Measurements from ENCODE around the gene PRR7.

The PRR7 gene

GRCh38 chr5:177473443-177474001, 26.9 kb downstream of the PRR7 start, which contains the start of gene DBN1:
Gene DBN1, minus strand, starts transcription at chr5:177473634. Its CDS starts 113 bp downstream, at chr5:177473521.
- Histone ChIP-seq H3K9me3 (ENCODE audit: control insufficient read depth, insufficient read depth, low read length) (no peaks in the 10 kb centered on the region), H3K4me1 (ENCODE audit: insufficient read depth, low read length) (peaks cover 49% of the 10 kb centered on the region), H3K36me3 (ENCODE audit: insufficient read depth, low read length) (peaks cover 6% of the 10 kb centered on the region), H3K9ac (ENCODE audit: low read depth, low read length) (peak within 1 kb of the TSS; percentile 90)

- no peaks in the 10 kb centered on the region for H3K9me3 ChIP-seq (ENCODE audit: control insufficient read depth, insufficient read depth, low read length)
- H3K4me1 ChIP-seq (ENCODE audit: insufficient read depth, low read length), result peaks cover 49% of the 10 kb centered on the region
- H3K36me3 ChIP-seq (ENCODE audit: insufficient read depth, low read length), result peaks cover 6% of the 10 kb centered on the region
- H3K9ac ChIP-seq (ENCODE audit: low read depth, low read length), result no peak overlapping the region
These were observed 27.4 kb downstream of the PRR7 start for GRCh38 chr5:177474002-177474476.

GRCh38 chr5:177474846-177475562, 28.4 kb downstream of the PRR7 start:
- H3K4me1 ChIP-seq (ENCODE audit: insufficient read depth, low read length), result peaks cover 42% of the 10 kb centered on the region
- H3K9ac ChIP-seq (ENCODE audit: low read depth, low read length), result no peak overlapping the region
- H3K9me3 ChIP-seq (ENCODE audit: control insufficient read depth, insufficient read depth, low read length), result no peaks in the 10 kb centered on the region
- peaks cover 6% of the 10 kb centered on the region for H3K36me3 ChIP-seq (ENCODE audit: insufficient read depth, low read length)

GRCh38 chr5:177475563-177476427, 29.2 kb downstream of the PRR7 start:
- Histone ChIP-seq H3K36me3 (ENCODE audit: insufficient read depth, low read length) (peaks cover 6% of the 10 kb centered on the region), H3K9ac (ENCODE audit: low read depth, low read length) (no peak overlapping the region), H3K4me1 (ENCODE audit: insufficient read depth, low read length) (peaks cover 34% of the 10 kb centered on the region), H3K9me3 (ENCODE audit: control insufficient read depth, insufficient read depth, low read length) (no peaks in the 10 kb centered on the region)

- H3K9ac ChIP-seq (ENCODE audit: low read depth, low read length), result no peak overlapping the region
- no peaks in the 10 kb centered on the region for H3K36me3 ChIP-seq (ENCODE audit: insufficient read depth, low read length)
- H3K9me3 ChIP-seq (ENCODE audit: control insufficient read depth, insufficient read depth, low read length), result no peaks in the 10 kb centered on the region
- peaks cover 26% of the 10 kb centered on the region for H3K4me1 ChIP-seq (ENCODE audit: insufficient read depth, low read length)
These were observed 30.1 kb downstream of the PRR7 start for GRCh38 chr5:177476531-177477233.

- H3K9ac ChIP-seq (ENCODE audit: low read depth, low read length), result no peak overlapping the region
- H3K4me1 ChIP-seq (ENCODE audit: insufficient read depth, low read length), result peaks cover 21% of the 10 kb centered on the region
- H3K9me3 ChIP-seq (ENCODE audit: control insufficient read depth, insufficient read depth, low read length), result no peaks in the 10 kb centered on the region
- H3K36me3 ChIP-seq (ENCODE audit: insufficient read depth, low read length), result no peaks in the 10 kb centered on the region
These were observed 31.3 kb downstream of the PRR7 start for GRCh38 chr5:177477701-177478477.

- Histone ChIP-seq H3K4me1 (ENCODE audit: insufficient read depth, low read length) (peaks cover 19% of the 10 kb centered on the region), H3K36me3 (ENCODE audit: insufficient read depth, low read length) (no peaks in the 10 kb centered on the region), H3K9me3 (ENCODE audit: control insufficient read depth, insufficient read depth, low read length) (no peaks in the 10 kb centered on the region), H3K9ac (ENCODE audit: low read depth, low read length) (no peak overlapping the region)
These were observed 32.4 kb downstream of the PRR7 start for GRCh38 chr5:177478711-177479646.

GRCh38 chr5:177479774-177480173, 33.2 kb downstream of the PRR7 start:
- Histone ChIP-seq H3K4me1 (ENCODE audit: insufficient read depth, low read length) (peaks cover 11% of the 10 kb centered on the region), H3K9ac (ENCODE audit: low read depth, low read length) (no peak overlapping the region), H3K9me3 (ENCODE audit: control insufficient read depth, insufficient read depth, low read length) (no peaks in the 10 kb centered on the region), H3K36me3 (ENCODE audit: insufficient read depth, low read length) (no peaks in the 10 kb centered on the region)

- no peak overlapping the region for H3K9ac ChIP-seq (ENCODE audit: low read depth, low read length)
These were observed 35.8 kb downstream of the PRR7 start for GRCh38 chr5:177482359-177482795.

GRCh38 chr5:177483042-177483441, 36.4 kb downstream of the PRR7 start:
- Histone ChIP-seq H3K9ac (ENCODE audit: low read depth, low read length) (no peak overlapping the region), H3K36me3 (ENCODE audit: insufficient read depth, low read length) (peaks cover 10% of the 10 kb centered on the region), H3K4me1 (ENCODE audit: insufficient read depth, low read length) (no peaks in the 10 kb centered on the region), H3K9me3 (ENCODE audit: control insufficient read depth, insufficient read depth, low read length) (no peaks in the 10 kb centered on the region)

More at GRCh38 chr5:177482359-177482795, 35.8 kb downstream of the PRR7 start:
- no peaks in the 10 kb centered on the region for H3K9me3 ChIP-seq (ENCODE audit: control insufficient read depth, insufficient read depth, low read length)
- H3K4me1 ChIP-seq (ENCODE audit: insufficient read depth, low read length), result no peaks in the 10 kb centered on the region
- H3K36me3 ChIP-seq (ENCODE audit: insufficient read depth, low read length), result peaks cover 4% of the 10 kb centered on the region

GRCh38 chr5:177483994-177484901, 37.6 kb downstream of the PRR7 start:
- Histone ChIP-seq H3K4me1 (ENCODE audit: insufficient read depth, low read length) (no peaks in the 10 kb centered on the region), H3K9ac (ENCODE audit: low read depth, low read length) (no peak overlapping the region), H3K9me3 (ENCODE audit: control insufficient read depth, insufficient read depth, low read length) (no peaks in the 10 kb centered on the region), H3K36me3 (ENCODE audit: insufficient read depth, low read length) (peaks cover 16% of the 10 kb centered on the region)
